Liver (tissue), 9 donors: Measurements from ENCODE around the gene RRP12. TPM values are rescaled to one million over a fixed set of nuclear protein-coding genes. Genes with fewer than 3 reads are reported as not detected.

Experiments
- DNase-seq: peaks from one replicate; pipeline ENCODE4 v3.0.0-alpha.2; 2017; ENCODE audit warnings: low spot score
- H3K27ac ChIP-seq, 2 donors: one replicate each; pipeline ENCODE4 v1.7.0; 2013; ENCODE audit warnings: inconsistent platforms in 2 of 2, low read length in 2 of 2, control low read depth in 1 of 2, low read depth in 1 of 2, mild to moderate bottlenecking in 1 of 2
- H3K27me3 ChIP-seq, 4 donors: one replicate each; pipeline versions ENCODE4 v1.6.1 to v1.7.0; 2013; ENCODE audit warnings: low read length in 3 of 4, inconsistent platforms in 1 of 4, mild to moderate bottlenecking in 1 of 4, moderate library complexity in 1 of 4; ENCODE audit not compliant: control insufficient read depth in 4 of 4, insufficient read depth in 4 of 4
- H3K36me3 ChIP-seq, 4 donors: one replicate each; pipeline versions ENCODE4 v1.6.1 to v1.7.0; 2013; ENCODE audit warnings: low read length in 3 of 4, mild to moderate bottlenecking in 3 of 4, low read depth in 1 of 4, moderate library complexity in 1 of 4; ENCODE audit not compliant: control insufficient read depth in 4 of 4, insufficient read depth in 3 of 4
- H3K4me1 ChIP-seq, 4 donors: one replicate each; pipeline versions ENCODE4 v1.6.1 to v1.7.0; 2013; ENCODE audit warnings: low read length in 3 of 4, mild to moderate bottlenecking in 3 of 4, moderate library complexity in 1 of 4; ENCODE audit not compliant: control insufficient read depth in 4 of 4, insufficient read depth in 4 of 4
- H3K4me3 ChIP-seq, 3 donors: one replicate each; pipeline versions ENCODE4 v1.6.1 to v1.7.0; 2013; ENCODE audit warnings: low read length in 3 of 3, control low read depth in 1 of 3, low read depth in 1 of 3, mild to moderate bottlenecking in 1 of 3
- H3K9ac ChIP-seq, 2 donors: one replicate each; pipeline ENCODE4 v1.7.0; 2013; ENCODE audit warnings: low read length in 2 of 2, mild to moderate bottlenecking in 2 of 2, moderate library complexity in 2 of 2, control low read depth in 1 of 2, low read depth in 1 of 2
- H3K9me3 ChIP-seq, 4 donors: one replicate each; pipeline versions ENCODE4 v1.6.1 to v1.7.0; 2013; ENCODE audit warnings: low read length in 3 of 4; ENCODE audit not compliant: control insufficient read depth in 4 of 4
- ATF3 ChIP-seq: IDR thresholded peaks from 2 replicates; pipeline ENCODE4 v1.6.1; 2016; ENCODE audit warnings: antibody characterized with exemption
- EGR1 ChIP-seq, 2 donors: IDR thresholded peaks; 2 replicates each; pipeline ENCODE4 v1.6.1; 2016 to 2018; ENCODE audit warnings: antibody characterized with exemption in 2 of 2, low read depth in 2 of 2
- FOXA1 ChIP-seq: IDR thresholded peaks from 2 replicates; pipeline ENCODE4 v1.6.1; 2016; ENCODE audit warnings: antibody characterized with exemption
- FOXA2 ChIP-seq: IDR thresholded peaks from 2 replicates; pipeline ENCODE4 v1.6.1; 2016; ENCODE audit warnings: antibody characterized with exemption
- GABPA ChIP-seq, 2 donors: IDR thresholded peaks in 1 of 2; conservative IDR thresholded peaks in 1 of 2; 2 replicates each; pipeline ENCODE4 v1.6.1; 2016; ENCODE audit warnings: antibody characterized with exemption in 2 of 2, mild to moderate bottlenecking in 1 of 2, moderate library complexity in 1 of 2
- HNF4A ChIP-seq, 2 donors: conservative IDR thresholded peaks; 2 replicates each; pipeline ENCODE4 v1.6.1; 2016; ENCODE audit warnings: antibody characterized with exemption in 2 of 2, mild to moderate bottlenecking in 2 of 2
- HNF4G ChIP-seq: IDR thresholded peaks from 2 replicates; pipeline ENCODE4 v1.6.1; 2016; ENCODE audit warnings: antibody characterized with exemption
- JUND ChIP-seq, 2 donors: IDR thresholded peaks; 2 replicates each; pipeline ENCODE4 v1.6.1; 2016; ENCODE audit warnings: antibody characterized with exemption in 2 of 2
- NR2F2 ChIP-seq: IDR thresholded peaks from 2 replicates; pipeline ENCODE4 v1.6.1; 2016; ENCODE audit warnings: antibody characterized with exemption
- RAD21 ChIP-seq, 2 donors: IDR thresholded peaks; 2 replicates each; pipeline ENCODE4 v1.6.1; 2016; ENCODE audit warnings: antibody characterized with exemption in 2 of 2, mild to moderate bottlenecking in 2 of 2
- REST ChIP-seq: IDR thresholded peaks from 2 replicates; pipeline ENCODE4 v1.6.1; 2016; ENCODE audit warnings: antibody characterized with exemption, mild to moderate bottlenecking
- RXRA ChIP-seq, 2 donors: IDR thresholded peaks; 2 replicates each; pipeline ENCODE4 v1.6.1; 2017 to 2018; ENCODE audit warnings: antibody characterized with exemption in 2 of 2, mild to moderate bottlenecking in 1 of 2
- TAF1 ChIP-seq: conservative IDR thresholded peaks from 2 replicates; pipeline ENCODE4 v1.6.1; 2016; ENCODE audit warnings: antibody characterized with exemption, mild to moderate bottlenecking
- YY1 ChIP-seq: IDR thresholded peaks from 2 replicates; pipeline ENCODE4 v1.6.1; 2016; ENCODE audit warnings: antibody characterized with exemption, mild to moderate bottlenecking
- ZBTB33 ChIP-seq: IDR thresholded peaks from 2 replicates; pipeline ENCODE4 v1.6.1; 2016; ENCODE audit warnings: antibody characterized with exemption
- WGBS: extraction: QIAGEN DNeasy Blood & Tissue Kit; methylation state at CpG from one replicate; pipeline ENCODE4 v1.1.7; 2013; 5-methylcytosine and 5-hydroxymethylcytosine counted together
- polyA plus RNA-seq, 2 donors: library from polyadenylated mRNA; stranded (reverse) in 1 of 2; unstranded in 1 of 2; fragments of 200-250 nt in 1 of 2; fragments of >200 nt in 1 of 2; fragmentation: Nextera tagmentation in 1 of 2; extraction: Ambion mirVana in 1 of 2; gene quantifications; one replicate each; pipeline versions ENCODE4 v1.2.1 to v1.2.3, GENCODE V29; 2013 to 2015
- total RNA-seq, 2 donors: library from RNA; depleted of rRNA; stranded (reverse); fragments of >200 nt; gene quantifications; one replicate each; pipeline ENCODE4 v1.2.3, GENCODE V29; 2014
- TF ChIP-seq, protein P1 (sequence below): IDR thresholded peaks from 2 replicates; pipeline ENCODE4 v1.6.1; 2016; ENCODE audit warnings: antibody characterized with exemption
- donor health status: healthy.
- donor health status: healthy.
- donor health status: healthy.
- donor health status: healthy.
- donor health status: healthy.

RRP12 gene
- total and polyA plus RNA-seq, 4 donors = 5.7 to 9.6 (median 6.9) TPM

DNA sequence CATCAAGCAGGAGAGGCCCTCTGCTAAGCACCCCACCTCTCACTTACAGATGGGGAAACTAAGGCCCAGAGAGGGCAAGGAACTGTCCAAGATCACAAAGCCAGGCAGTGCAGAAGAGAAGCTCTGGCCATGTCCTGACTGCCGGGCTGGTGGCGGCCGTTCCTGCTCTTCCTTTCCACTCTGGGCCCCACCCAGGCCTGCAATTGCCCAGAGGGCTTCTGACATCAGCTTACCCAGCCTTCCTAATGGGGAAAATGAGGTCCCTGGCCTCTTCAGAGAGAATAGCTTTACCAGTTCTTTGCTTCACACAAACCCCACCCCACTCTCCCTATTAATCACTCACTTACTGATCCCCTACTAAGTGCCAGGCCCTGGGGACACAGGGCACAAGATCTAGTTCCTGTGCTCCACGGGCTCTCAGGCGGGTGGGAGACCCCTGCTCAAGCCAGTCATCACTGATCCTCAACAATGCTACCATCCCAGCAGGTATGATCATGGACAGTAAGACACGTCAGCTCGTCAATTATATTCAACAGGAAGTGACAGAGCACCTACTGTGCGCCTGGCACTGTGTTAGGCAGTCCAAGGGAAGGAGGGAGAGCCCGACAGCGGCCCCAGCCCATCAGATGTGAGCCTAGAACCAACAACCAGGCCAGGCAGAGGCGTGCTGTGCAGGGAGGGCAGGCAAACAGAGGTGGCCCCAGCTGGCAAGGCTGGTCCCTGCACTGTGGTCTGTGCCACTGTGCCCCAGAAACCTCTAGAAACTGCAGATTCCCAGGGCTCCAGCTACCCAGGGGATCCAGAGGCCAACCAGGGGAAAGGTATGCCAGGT lies 40.2 kb downstream of the RRP12 start:
- no peak for DNase-seq
- Histone ChIP-seq H3K9me3 (no peaks in the 10 kb centered on the region), H3K4me3 (no peak overlapping the region), H3K36me3 (peaks cover 0 to 24% (median 4%) of the 10 kb centered on the region in 4 donors), H3K27me3 (no peaks in the 10 kb centered on the region), H3K4me1 (peaks cover 0 to 2% (median 0%) of the 10 kb centered on the region in 4 donors), H3K9ac (no peak overlapping the region), H3K27ac (no peak overlapping the region)
- 94% methylated on average over 11 of the region's 11 CpGs for WGBS
- no peak for TF ChIP-seq YY1
- TF ChIP-seq HNF4A (conservative IDR thresholded peaks at IDR 0.05) = no peak
- TF ChIP-seq, protein P1, sequence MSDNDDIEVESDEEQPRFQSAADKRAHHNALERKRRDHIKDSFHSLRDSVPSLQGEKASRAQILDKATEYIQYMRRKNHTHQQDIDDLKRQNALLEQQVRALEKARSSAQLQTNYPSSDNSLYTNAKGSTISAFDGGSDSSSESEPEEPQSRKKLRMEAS = no peak
- TF ChIP-seq HNF4G = no peak
- no peak for TF ChIP-seq RXRA (IDR thresholded peaks at IDR 0.05)
- TF ChIP-seq ZBTB33 = no peak
- TF ChIP-seq ATF3 = no peak
- no peak for TF ChIP-seq NR2F2
- TF ChIP-seq GABPA (IDR thresholded peaks at IDR 0.05 in 1 of 2, conservative IDR thresholded peaks at IDR 0.05 in 1 of 2) = no peak
- no peak for TF ChIP-seq FOXA1
- TF ChIP-seq JUND (IDR thresholded peaks at IDR 0.05) = no peak
- no peak for TF ChIP-seq FOXA2
- no peak for TF ChIP-seq RAD21 (IDR thresholded peaks at IDR 0.05)
- TF ChIP-seq REST = no peak
- TF ChIP-seq TAF1 = no peak
- TF ChIP-seq EGR1 (IDR thresholded peaks at IDR 0.05; ENCODE audit: low read depth in 2 of 2) = no peak

- WGBS = 85% methylated on average over 3 of the region's 3 CpGs
- peaks cover 0 to 3% (median 0%) of the 10 kb centered on the region in 4 donors for H3K4me1 ChIP-seq
- TF ChIP-seq EGR1 (IDR thresholded peaks at IDR 0.05; ENCODE audit: low read depth in 2 of 2) = no peak
- TF ChIP-seq HNF4A (conservative IDR thresholded peaks at IDR 0.05) = no peak
- TF ChIP-seq ZBTB33 = no peak
- TF ChIP-seq FOXA2 = no peak
- no peak for TF ChIP-seq NR2F2
- no peak for TF ChIP-seq GABPA (IDR thresholded peaks at IDR 0.05 in 1 of 2, conservative IDR thresholded peaks at IDR 0.05 in 1 of 2)
- TF ChIP-seq REST = no peak
- no peak for TF ChIP-seq ATF3
- no peak for TF ChIP-seq YY1
- TF ChIP-seq RAD21 (IDR thresholded peaks at IDR 0.05) = no peak
- no peak for TF ChIP-seq RXRA (IDR thresholded peaks at IDR 0.05)
- no peak for TF ChIP-seq FOXA1
Measured at GRCh38 chr10:97358781-97359180, 42.4 kb downstream of the RRP12 start.

More at GRCh38 chr10:97358781-97359180, 42.4 kb downstream of the RRP12 start:
- no peak for DNase-seq
- H3K9ac ChIP-seq = no peak overlapping the region
- H3K9me3 ChIP-seq = no peaks in the 10 kb centered on the region
- no peak overlapping the region for H3K27ac ChIP-seq
- H3K27me3 ChIP-seq = no peaks in the 10 kb centered on the region
- H3K36me3 ChIP-seq = peaks cover 0 to 18% (median 3%) of the 10 kb centered on the region in 4 donors
- no peak overlapping the region for H3K4me3 ChIP-seq
